ENCODE results near the gene AFAP1L2. TPM values are rescaled to one million over a fixed set of nuclear protein-coding genes. Genes with fewer than 3 reads are reported as not detected.

The AFAP1L2 gene
- total RNA-seq, 3 donors from 2014 or later = 6.7 to 23.4 (median 11.6) TPM

GRCh38 chr10:114359041-114359952 lies 45.0 kb downstream of the AFAP1L2 start:
- intact Hi-C loops (cut with DNase I, micrococcal nuclease) = no loop called here

GRCh38 chr10:114357515-114357996 lies 46.7 kb downstream of the AFAP1L2 start:
- ATAC-seq (no peak), DNase-seq (no peak)
- H3K4me1 ChIP-seq (ENCODE audit: low read depth) = no peaks in the 10 kb centered on the region
- intact Hi-C loops (cut with DNase I, micrococcal nuclease) = no loop called here
- no peaks in the 10 kb centered on the region for H3K9me3 ChIP-seq
- no peak for TF ChIP-seq CTCF (IDR thresholded peaks at IDR 0.05)
- no peaks in the 10 kb centered on the region for H3K36me3 ChIP-seq (ENCODE audit: low read depth)
- H3K4me3 ChIP-seq = no peak overlapping the region

More at GRCh38 chr10:114359041-114359952, 45.0 kb downstream of the AFAP1L2 start:
- Histone ChIP-seq H3K4me3 (no peak overlapping the region), H3K36me3 (ENCODE audit: low read depth) (no peaks in the 10 kb centered on the region), H3K4me1 (ENCODE audit: low read depth) (no peaks in the 10 kb centered on the region), H3K9me3 (no peaks in the 10 kb centered on the region)
- DNase-seq (no peak), ATAC-seq (no peak)
- TF ChIP-seq CTCF (IDR thresholded peaks at IDR 0.05) = no peak

GRCh38 chr10:114356751-114357514 lies 47.4 kb downstream of the AFAP1L2 start:
- TF ChIP-seq CTCF (IDR thresholded peaks at IDR 0.05) = no peak
- Histone ChIP-seq H3K4me1 (ENCODE audit: low read depth) (no peaks in the 10 kb centered on the region), H3K36me3 (ENCODE audit: low read depth) (no peaks in the 10 kb centered on the region), H3K4me3 (no peak overlapping the region), H3K9me3 (no peaks in the 10 kb centered on the region)
- DNase-seq (no peak), ATAC-seq (no peak)
- intact Hi-C loops (cut with DNase I, micrococcal nuclease) = no loop called here

GRCh38 chr10:114356126-114356525 lies 48.2 kb downstream of the AFAP1L2 start:
- intact Hi-C loops (cut with DNase I, micrococcal nuclease) = no loop called here
- TF ChIP-seq CTCF (IDR thresholded peaks at IDR 0.05) = no peak
- DNase-seq (no peak), ATAC-seq (no peak)
- Histone ChIP-seq H3K36me3 (ENCODE audit: low read depth) (no peaks in the 10 kb centered on the region), H3K4me3 (no peak overlapping the region), H3K9me3 (no peaks in the 10 kb centered on the region), H3K4me1 (ENCODE audit: low read depth) (no peaks in the 10 kb centered on the region)

- intact Hi-C loops (cut with DNase I, micrococcal nuclease) = no loop called here
- Histone ChIP-seq H3K9me3 (no peaks in the 10 kb centered on the region), H3K4me3 (no peak overlapping the region), H3K36me3 (ENCODE audit: low read depth) (no peaks in the 10 kb centered on the region), H3K4me1 (ENCODE audit: low read depth) (no peaks in the 10 kb centered on the region)
- ATAC-seq = no peak
- TF ChIP-seq CTCF (IDR thresholded peaks at IDR 0.05) = no peak
- no peak for DNase-seq
Observed at GRCh38 chr10:114353383-114353782, 50.9 kb downstream of the AFAP1L2 start.
